ENCODE measurements around the gene MYO16. TPM values are rescaled to one million over a fixed set of nuclear protein-coding genes. Genes with fewer than 3 reads are reported as not detected.

MYO16 gene
- polyA plus RNA-seq, 1 donor: 14.5 TPM

DNA sequence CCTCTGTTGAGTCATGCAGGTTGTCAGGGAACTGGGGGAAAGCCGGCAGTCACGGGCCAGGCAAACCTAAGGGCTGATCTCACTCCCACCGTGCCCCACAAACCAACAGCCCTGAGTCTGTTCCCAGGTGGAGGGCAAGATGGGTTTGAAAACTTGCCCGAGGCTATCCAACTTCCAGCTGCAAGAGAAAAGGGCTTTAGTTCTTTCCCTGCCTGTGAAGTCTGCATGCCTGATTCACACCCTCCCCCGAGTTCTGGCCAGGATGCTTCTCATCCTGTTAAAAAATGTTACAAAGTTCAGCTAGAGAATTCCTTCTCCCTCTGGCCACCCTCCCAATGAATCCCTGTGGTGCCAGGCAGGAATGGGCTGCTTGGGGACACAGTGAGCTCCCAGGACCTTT is 33.1 kb downstream of the MYO16 start:
- no peak for DNase-seq (ENCODE audit: low read depth)

DNA sequence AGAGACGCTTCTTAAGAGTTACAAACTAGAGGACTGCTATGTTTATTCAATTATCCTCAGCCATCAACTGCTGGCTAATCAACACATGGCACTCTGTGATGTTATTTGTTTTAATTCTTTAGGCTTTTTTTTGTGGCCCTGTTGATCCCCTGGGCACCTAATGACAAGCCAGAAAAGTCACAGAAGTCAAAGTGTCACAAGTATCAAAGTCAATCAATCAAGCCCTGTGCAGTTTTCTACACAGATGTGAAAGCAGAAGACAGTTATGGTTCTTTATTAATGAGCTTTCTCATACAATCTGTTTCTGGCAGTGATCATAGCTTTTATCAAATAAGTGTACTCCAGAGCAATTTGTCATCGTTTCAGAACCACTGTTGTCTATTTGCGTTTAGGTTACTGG is 34.3 kb downstream of the MYO16 start:
- DNase-seq (ENCODE audit: low read depth): no peak

DNA sequence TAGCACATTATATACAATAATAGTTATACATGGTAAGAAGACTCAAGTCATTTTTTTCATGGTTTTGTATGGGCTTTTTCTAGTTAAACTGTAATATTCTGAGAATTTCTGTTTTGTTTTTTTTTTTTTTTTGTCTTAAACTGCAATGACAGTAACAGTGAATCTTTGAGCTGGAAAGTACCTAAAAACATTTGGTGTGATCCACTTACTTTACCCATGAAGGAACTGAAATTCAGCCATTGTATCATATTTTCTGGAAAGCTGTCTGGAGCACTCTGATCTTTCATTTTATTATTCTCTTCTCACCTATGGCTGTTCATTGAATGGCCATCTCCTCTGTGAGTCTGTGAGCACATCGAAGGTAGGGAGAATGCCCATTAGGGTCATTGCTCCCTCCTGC is 37.8 kb downstream of the MYO16 start:
- DNase-seq (ENCODE audit: low read depth): no peak

DNA sequence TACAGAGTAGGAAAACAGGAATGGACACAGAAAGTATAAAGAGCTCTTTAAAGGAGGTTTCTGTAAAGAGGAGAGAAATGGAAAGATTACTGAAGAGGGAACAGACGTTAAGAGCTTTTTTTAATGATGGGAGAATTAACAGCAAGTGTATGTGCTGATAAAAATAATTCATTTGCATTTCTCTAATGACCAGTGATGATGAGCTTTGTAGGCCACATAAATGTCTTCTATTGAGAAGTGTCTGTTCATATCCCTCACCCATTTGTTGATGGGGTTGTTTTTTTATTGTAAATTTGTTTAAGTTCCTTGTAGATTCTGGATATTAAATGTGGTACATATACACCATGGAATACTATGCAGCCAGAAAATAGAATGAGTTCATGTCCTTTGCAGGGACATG is 40.0 kb downstream of the MYO16 start:
- no peak for DNase-seq (ENCODE audit: low read depth)

DNA sequence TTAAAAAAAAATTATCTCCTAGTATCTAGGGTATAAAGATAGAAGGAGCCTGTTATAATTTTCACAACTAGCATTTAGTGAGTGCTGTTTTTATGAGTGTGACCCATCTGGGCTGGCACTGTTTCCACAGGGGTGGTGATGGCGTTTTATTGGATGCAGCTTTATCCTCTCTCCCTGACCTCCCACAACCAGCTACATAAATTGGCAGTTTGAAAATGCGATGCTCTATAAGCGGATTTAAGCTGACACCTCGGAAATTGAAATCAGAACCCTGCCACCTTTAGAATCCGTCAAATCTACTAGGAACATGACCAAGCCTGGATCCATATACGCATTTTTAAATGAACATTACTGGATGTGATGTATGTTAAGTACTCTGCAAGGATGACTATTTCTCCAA is 44.9 kb downstream of the MYO16 start:
- DNase-seq (ENCODE audit: low read depth): no peak

DNA sequence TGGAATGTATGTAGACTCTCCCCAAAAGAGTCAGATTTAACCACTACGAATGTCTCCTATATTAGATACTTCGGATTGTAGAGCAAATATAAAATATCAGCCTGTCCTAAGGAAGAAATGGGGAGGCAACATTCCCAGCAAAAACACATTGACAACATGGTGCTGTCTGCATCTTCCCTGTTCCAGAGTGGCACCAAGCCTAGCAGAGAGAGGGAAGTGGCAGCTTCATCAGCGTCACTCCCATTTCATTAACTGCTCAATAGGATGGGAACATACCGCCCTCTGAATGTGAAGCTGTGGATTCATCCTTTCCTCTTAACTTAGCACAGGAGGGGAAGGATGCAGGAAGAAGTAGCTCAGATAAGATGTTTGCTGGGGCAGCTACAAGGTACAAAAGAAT is 45.4 kb downstream of the MYO16 start:
- no peak for DNase-seq (ENCODE audit: low read depth)

DNA sequence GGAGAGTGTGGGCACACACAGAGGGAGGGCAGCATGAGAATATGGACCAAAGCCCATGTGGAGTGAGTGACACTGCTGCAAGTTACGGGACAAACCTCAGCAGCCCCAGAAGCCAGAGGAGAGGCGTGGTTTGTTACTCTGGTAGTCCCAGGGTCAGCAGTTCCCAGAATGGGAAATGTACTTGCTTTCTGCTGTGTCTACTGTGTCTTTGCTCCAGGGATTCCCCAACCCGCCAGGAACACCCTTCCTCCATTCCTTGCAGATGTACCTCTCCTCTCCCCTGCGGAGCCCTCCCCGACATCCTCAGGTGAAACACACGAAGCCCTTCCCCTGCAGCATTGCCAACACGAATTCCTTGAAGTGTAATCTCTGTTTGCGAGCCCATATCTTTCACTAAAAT is 47.2 kb downstream of the MYO16 start:
- DNase-seq (ENCODE audit: low read depth): no peak

DNA sequence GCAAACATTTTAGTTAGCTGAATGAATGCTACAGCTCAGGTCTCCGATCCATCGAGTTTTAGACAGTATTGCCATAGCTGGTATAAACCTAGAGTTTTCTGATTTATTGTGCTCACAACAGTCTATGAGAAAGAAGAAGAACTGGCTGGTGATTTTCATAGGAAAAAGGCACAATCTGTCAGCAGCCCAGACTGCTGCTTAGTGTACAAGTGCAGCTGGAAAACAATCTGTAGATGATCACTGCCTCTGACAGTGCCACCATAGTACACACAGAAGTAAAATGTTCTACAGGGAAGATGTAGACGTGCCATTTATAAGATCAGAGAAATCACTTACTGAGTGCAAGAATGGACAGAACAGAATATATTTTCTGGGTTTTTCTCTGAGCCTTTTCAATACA is 48.4 kb downstream of the MYO16 start:
- DNase-seq (ENCODE audit: low read depth): no peak

DNA sequence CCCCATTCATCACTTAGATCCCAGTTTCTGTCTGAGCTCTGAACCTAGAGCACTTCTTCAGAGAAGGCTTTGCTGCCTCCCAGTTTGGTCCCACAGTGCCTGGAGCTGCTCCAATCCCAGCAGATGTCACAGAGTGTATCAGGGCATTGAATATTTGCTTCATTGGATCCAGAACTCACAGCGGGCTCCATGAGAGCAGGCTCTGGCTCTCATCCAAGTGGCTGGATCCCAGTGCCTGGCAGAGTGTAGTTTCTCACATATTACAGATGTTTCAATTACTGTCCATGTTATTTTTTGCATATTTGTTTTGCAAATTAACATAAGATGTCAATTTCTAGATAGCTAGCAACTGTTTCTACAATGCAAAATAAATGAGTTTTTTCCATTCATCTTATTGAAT is 50.6 kb downstream of the MYO16 start:
- no peak for DNase-seq (ENCODE audit: low read depth)

DNA sequence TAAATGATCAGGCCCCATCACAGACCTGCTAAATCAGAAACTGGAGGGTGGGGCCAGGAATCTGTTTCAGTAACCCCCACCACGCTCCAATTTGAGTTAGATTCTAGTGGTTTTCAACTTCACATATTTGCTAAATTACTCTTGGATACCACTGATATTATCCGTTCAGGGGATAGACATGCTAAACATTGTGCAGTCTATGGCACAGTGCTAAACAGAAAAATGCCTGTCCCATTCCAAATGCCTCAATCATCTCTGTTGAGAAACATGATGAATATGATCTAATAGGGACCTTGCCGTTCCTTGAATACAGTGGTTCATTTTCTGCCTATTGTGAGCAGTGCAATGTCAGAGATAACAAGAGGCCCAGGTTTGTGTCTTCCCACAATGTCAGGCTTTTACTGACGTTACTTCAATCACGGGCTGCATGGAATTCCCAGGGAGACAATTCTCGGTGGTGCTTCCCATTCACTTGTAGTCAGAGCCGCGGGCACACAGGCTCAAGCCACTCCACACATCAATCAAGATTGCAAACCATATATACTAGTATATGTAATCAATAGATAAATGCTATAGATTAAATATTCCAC is 52.7 kb downstream of the MYO16 start:
- DNase-seq (ENCODE audit: low read depth): no peak

DNA sequence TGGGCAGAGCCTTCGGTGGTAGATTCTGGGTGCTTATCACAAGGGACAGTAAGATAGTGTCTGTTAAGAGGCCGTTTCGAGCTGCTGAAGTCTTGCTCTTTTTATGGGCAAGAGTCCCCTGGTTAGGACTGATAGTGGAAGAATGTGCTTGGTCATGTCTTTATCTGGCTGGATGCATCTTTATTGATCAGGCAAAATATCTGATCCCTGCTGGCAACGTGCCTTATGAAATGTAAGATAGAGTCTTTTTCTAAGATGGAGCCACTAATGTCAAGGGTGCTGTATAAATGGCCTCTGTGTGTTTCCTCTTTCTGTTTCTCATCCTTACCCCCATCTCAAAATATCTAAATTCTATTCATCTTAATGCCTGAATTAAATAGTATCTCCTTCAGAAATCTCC is 53.3 kb downstream of the MYO16 start:
- no peak for DNase-seq (ENCODE audit: low read depth)

DNA sequence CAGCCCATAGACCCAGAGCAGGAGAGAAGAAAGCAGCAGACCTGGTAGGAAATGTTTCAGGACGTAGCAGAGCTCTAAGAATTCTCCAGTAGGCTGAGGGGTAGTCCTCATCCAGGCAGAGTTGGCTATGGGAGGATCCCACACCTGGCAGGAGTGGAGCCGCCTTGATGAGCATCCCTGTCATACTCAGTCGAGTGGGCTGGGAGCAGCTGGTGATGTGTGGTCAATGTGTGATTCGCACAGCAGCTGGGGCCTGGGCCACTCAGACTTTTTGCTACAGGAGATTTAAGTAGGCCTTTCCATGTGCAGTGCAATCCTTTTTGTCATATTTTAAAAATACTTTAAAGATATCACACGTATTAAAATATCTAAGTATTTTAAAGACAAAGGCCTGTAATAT is 56.6 kb downstream of the MYO16 start:
- DNase-seq (ENCODE audit: low read depth): no peak

DNA sequence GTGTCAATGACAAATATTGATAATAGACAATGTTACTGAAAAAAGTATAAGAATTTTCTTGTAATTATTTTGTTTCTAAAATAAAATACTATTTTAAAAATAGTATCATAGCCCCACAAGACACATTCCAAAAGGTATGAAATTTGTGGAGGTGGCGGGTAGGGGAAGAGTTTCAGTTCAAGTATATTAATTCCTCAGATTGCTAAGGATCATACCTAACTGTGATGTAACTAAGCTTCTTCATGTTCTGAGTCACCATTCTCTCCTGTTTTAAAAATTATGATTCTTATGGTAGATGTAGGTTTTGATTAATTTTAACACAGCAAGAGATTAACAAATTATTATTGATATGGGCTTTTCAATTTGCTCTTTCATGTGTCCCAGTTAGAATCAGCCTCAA is 61.3 kb downstream of the MYO16 start:
- DNase-seq (ENCODE audit: low read depth): no peak

DNA sequence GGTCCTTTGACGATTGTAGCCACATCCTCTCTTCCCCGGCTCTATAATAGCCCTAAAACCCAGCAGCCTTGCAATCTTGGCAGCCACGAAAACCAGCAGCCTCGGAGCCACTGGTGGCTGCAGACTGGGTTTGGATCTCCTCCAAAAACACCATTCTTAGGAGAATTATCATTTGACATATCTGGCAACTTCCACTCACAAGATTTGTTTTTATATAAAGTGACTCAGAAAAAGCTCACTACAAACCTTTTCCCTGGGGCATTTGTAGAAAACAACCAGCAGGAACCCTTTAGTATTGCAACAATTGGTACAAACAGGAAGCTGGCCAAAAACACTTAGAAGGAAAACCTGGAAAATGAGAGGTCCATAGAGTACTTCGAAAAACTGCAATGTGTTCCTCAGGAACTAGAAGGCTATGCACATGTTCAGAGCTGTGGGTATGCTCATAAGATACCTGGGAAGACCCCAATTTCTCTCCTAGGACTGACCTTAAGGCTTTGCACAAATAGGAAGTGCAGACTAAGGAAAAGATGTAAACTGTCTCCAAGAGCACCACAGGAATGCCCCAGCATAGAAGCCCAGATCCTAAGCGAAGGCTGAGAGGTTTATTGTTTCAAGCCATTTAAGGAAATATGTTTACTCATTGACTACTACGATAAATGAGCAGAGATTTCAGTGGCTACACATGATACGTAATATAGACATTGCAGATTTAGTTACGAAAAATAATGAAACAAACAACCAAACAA is 71.2 kb downstream of the MYO16 start:
- DNase-seq (ENCODE audit: low read depth): no peak

DNA sequence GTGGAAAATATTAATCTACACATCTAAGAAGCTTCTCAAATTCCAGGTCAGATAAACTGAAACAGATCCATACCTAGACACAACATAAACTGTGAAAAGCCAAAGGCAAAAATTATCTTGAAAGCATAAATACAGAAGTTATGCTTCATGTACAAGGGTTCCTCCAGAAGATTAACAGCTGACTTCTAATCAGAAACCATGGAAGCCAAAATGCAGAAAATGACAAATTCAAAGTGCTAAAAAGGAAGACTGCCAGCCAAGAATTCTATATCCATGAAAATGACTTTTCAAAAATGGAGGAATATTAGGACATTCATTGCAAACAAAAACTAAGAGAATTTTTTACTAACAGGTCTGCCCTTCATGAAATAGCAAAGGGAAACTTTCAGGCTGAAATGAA is 72.8 kb downstream of the MYO16 start:
- DNase-seq (ENCODE audit: low read depth): no peak

DNA sequence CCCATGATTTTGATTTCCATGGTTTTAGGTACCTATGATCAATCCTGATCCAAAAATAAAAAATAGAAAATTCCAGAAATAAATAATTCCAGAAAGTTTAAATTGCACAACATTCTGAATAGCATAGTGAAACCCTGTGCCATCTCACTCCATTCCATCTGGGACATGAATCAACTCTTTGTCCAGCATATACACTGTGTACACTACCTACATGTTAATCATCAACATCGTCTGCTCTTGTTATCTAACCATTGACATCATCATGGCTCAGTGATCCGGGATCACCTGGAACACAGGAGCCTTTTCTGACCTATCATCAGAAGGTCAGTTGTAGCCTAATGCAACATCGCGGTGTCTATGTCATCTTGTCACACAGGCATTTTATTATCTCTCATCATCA is 75.6 kb downstream of the MYO16 start:
- DNase-seq (ENCODE audit: low read depth): no peak

DNA sequence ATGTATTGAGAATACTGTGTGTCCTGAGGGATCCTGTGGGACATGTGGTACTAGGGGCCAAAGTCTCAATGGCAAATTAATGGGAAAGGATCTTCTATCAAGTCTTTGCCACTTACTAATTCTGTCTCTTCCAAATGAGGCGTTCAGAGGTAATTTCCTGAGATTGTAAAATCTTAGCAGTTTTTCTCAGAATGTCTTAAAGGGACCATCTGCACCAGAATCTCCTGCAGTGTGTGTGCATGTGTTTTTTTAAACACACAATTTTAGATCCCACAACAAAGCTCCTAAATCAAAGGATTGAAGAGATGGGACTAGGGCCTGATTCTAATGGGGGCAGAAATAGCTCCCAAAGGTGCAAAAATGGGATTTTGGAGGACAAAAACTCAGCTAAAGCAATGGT is 78.2 kb downstream of the MYO16 start:
- no peak for DNase-seq (ENCODE audit: low read depth)

DNA sequence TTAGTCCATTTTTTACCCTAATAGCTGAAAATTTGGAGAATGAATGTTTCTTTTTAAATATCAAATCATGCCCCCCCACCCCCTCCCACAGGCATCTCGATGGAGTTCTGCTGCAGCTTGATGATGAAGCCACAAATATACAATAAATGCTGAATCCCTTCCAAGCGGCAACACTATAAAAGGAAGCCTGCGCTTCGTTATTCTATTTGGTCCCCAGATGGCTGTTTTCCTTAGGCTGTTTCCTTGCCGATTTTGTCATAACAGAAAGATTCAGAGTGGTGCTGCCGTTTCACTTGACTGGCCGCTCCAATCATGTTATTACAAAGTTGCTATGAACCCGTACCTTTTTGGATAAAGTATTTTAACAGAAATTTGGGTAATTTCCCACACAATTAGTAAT is 79.5 kb downstream of the MYO16 start:
- no peak for DNase-seq (ENCODE audit: low read depth)

DNA sequence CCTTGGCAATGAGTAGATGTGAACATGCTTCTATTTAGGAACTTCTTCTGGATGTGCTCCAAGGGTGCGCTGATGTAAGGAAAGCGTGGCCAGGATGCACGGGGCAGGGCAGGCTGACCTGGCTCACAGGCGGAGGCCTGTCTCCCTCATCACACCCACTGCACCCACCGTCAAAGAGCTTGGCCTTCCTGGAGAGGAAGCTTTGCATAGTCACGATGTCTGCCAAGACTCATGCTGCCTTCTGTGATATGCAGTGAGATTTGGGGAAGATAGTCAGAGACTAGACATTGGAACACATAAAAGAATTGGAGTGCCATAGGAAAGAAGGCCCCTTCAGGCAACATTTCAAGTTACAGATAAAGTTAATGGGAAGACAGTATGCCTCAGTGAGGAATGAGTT is 82.0 kb downstream of the MYO16 start:
- no peak for DNase-seq (ENCODE audit: low read depth)

DNA sequence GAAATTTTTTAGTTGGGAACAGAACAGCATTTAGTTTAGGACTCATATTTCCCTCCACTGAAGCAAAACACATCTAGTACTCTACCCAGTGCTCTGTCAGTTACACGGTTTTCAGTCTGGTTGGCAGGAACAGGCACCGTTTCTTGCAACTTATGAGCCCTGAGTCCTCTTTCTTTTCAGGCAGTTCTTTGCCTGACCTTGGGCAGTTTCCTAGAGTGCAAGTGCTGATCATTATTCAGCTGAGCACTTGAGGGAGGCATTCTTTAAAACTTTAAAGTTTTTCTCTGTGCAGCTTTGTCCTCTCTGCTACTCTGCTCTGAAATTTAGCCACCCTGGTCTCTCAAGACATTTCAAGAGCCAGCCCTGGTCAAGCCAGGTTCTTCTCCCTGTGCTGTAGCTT is 96.1 kb downstream of the MYO16 start:
- no peak for DNase-seq (ENCODE audit: low read depth)

DNA sequence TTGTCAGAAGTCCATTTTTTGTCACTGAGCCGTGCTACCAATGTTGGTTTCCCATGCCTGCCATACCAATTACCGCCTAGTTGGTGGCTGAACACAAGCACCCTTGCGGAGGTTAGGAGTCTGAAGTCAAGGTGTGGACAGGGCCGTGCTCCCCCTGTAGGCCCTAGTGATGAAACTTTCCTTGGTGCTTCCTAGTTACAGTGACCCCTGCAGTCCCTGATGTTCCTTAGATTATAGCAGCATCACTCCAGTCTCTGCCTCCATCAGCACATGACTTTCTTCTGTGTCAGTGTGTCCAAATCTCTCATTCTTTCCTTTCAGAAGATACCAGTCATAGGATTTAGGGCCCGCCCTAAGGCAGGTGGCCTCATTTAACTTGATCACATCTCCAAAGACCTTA is 99.0 kb downstream of the MYO16 start:
- DNase-seq (ENCODE audit: low read depth): no peak

DNA sequence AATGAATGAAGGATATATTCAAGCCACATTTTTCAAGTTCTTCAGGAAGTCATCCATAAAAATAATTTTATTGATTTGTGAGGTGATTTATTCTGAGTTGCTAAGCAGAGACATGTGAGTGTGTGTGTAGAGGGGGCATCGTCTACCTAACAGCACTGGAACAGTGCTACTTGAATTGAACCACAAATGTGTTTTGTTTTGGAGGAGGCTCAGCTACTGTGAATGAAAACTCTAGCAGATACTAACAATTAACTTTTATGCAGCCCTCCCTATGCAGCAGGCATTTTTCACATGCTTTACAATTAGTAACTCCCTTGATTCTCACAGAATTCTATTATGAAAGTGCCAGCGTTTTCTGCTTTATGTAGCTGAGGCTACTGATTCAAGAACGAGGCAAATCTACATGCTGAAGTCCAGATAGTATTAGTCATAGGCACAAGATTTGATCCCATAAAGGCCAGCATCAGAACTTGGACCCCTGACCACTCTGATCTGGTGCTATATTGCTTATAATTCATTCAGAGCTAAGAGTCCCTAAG is 103.7 kb downstream of the MYO16 start:
- DNase-seq (ENCODE audit: low read depth): no peak

DNA sequence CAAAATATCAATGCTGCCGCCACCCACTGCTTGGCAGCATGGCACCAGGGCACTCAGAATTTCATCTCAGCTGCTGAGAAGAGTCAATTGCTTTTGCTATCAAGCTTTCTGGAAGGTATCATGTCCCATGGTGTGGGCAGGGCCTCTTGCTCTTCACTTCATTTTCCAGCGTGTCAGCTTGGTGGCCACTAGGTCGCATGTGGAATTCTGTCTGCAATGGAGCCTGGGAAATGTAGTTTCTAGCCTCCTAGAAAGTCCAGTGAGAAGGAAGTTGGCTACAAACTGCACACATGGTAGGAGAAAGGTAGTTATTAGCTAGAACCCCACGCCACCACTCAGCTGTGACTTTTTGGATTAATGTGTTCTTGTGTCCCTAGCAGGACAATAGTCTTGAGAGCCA is 105.3 kb downstream of the MYO16 start:
- no peak for DNase-seq (ENCODE audit: low read depth)

DNA sequence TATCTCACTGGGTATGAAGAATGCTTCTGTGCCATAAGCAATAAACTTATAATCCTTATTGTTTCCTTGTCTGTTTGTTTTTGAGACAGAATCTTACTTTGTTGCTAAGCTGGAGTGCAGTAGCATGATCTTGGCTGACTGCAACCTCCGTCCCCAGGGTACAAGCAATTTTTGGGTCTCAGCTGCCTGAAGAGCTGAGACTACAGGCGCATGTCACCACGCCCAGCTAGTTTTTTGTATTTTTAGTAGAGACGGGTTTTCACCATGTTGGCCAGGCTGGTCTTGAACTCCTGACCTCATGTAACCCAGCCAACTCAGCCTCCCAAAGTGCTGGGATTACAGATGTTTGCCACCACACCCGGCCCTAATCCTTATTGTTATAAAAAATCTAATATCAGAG is 112.5 kb downstream of the MYO16 start:
- peak; percentile 71 for DNase-seq (ENCODE audit: low read depth)

All from forelimb muscle (tissue), 1 donor.